ENCODE results near the gene ZNF865. TPM values are rescaled to one million over a fixed set of nuclear protein-coding genes. Genes with fewer than 3 reads are reported as not detected.

ZNF865 gene
- total RNA-seq, 1 experiment from 2014 or later = 5.5 TPM

GRCh38 chr19:55621205-55621672 lies 15.8 kb downstream of the ZNF865 start:
- no TSS peak for BruUV-seq (replicated peaks)
- intact Hi-C loops (cut with micrococcal nuclease) = no loop called here
- H3K36me3 ChIP-seq (ENCODE audit: low read depth, low read length) = no peaks in the 10 kb centered on the region; the same call in 1 of the 2 replicates
- no peaks in the 10 kb centered on the region for H3K27me3 ChIP-seq (ENCODE audit: low read length)
- H3K27ac ChIP-seq (ENCODE audit: low read length) = no peak overlapping the region
- ChIA-PET POLR2A (ENCODE audit: unreplicated experiment) (no interaction called here), CTCF (no interaction called here)
- ATAC-seq (no peak), DNase-seq (no peak)
- peaks cover 8% of the 10 kb centered on the region for H3K79me2 ChIP-seq (ENCODE audit: low read length)
- TF ChIP-seq EZH2phosphoT487 (IDR thresholded peaks at IDR 0.05; ENCODE audit: borderline replicate concordance, low read length) (no peak), CTCF (conservative IDR thresholded peaks at IDR 0.05; ENCODE audit: low read depth, low read length) (no peak), EZH2 (IDR thresholded peaks at IDR 0.05; ENCODE audit: low read length, unreplicated experiment) (no peak)
- H3K9me3 ChIP-seq (ENCODE audit: low read length) = no peaks in the 10 kb centered on the region
- H3K4me3 ChIP-seq (ENCODE audit: low read length) = no peak overlapping the region
- no peak overlapping the region for H3K4me2 ChIP-seq (ENCODE audit: low read length)
- H3K4me1 ChIP-seq (ENCODE audit: insufficient read depth, low read length) = peaks cover 10% of the 10 kb centered on the region
- no peak overlapping the region for H3K9ac ChIP-seq (ENCODE audit: low read length)
- no peaks in the 10 kb centered on the region for H3K9me2 ChIP-seq (replicated peaks; ENCODE audit: low read length)
- H3F3A ChIP-seq (ENCODE audit: low read length, unreplicated experiment) = no peaks in the 10 kb centered on the region
- peaks cover 4% of the 10 kb centered on the region; the same call in 1 of the 2 replicates for H4K20me1 ChIP-seq (ENCODE audit: low read length)
- no peak overlapping the region for H2AFZ ChIP-seq (ENCODE audit: low read length)

- no peaks in the 10 kb centered on the region for H3K36me3 ChIP-seq (ENCODE audit: low read depth, low read length)
- peaks cover 4% of the 10 kb centered on the region; the same call in 1 of the 2 replicates for H4K20me1 ChIP-seq (ENCODE audit: low read length)
- H3K27me3 ChIP-seq (ENCODE audit: low read length) = no peaks in the 10 kb centered on the region
- H3F3A ChIP-seq (ENCODE audit: low read length, unreplicated experiment) = no peaks in the 10 kb centered on the region
- no peaks in the 10 kb centered on the region for H3K9me2 ChIP-seq (replicated peaks; ENCODE audit: low read length)
- no peak for TF ChIP-seq EZH2 (IDR thresholded peaks at IDR 0.05; ENCODE audit: low read length, unreplicated experiment)
- no peak for TF ChIP-seq EZH2phosphoT487 (IDR thresholded peaks at IDR 0.05; ENCODE audit: borderline replicate concordance, low read length)
- no peak for TF ChIP-seq CTCF (conservative IDR thresholded peaks at IDR 0.05; ENCODE audit: low read depth, low read length)
- H3K27ac ChIP-seq (ENCODE audit: low read length) = no peak overlapping the region
- peaks cover 8% of the 10 kb centered on the region for H3K79me2 ChIP-seq (ENCODE audit: low read length)
- CTCF ChIA-PET = no interaction called here
- H3K9ac ChIP-seq (ENCODE audit: low read length) = no peak overlapping the region
- ATAC-seq (no peak), DNase-seq (no peak)
- no TSS peak for BruUV-seq (replicated peaks)
- H3K4me1 ChIP-seq (ENCODE audit: insufficient read depth, low read length) = peaks cover 10% of the 10 kb centered on the region
- intact Hi-C loops (cut with micrococcal nuclease) = no loop called here
- POLR2A ChIA-PET (ENCODE audit: unreplicated experiment) = no interaction called here
- H2AFZ ChIP-seq (ENCODE audit: low read length) = no peak overlapping the region
- H3K9me3 ChIP-seq (ENCODE audit: low read length) = no peaks in the 10 kb centered on the region
- H3K4me3 ChIP-seq (ENCODE audit: low read length) = no peak overlapping the region
- no peak overlapping the region for H3K4me2 ChIP-seq (ENCODE audit: low read length)
Observed at GRCh38 chr19:55621673-55622231, 16.3 kb downstream of the ZNF865 start.

GRCh38 chr19:55622242-55622969 lies 17.0 kb downstream of the ZNF865 start:
- no peak for TF ChIP-seq EZH2 (IDR thresholded peaks at IDR 0.05; ENCODE audit: low read length, unreplicated experiment)
- TF ChIP-seq CTCF (conservative IDR thresholded peaks at IDR 0.05; ENCODE audit: low read depth, low read length) = no peak
- no peak for TF ChIP-seq EZH2phosphoT487 (IDR thresholded peaks at IDR 0.05; ENCODE audit: borderline replicate concordance, low read length)

More at GRCh38 chr19:55622242-55622969, 17.0 kb downstream of the ZNF865 start:
- Histone ChIP-seq H3K4me3 (ENCODE audit: low read length) (no peak overlapping the region), H3K36me3 (ENCODE audit: low read depth, low read length) (no peaks in the 10 kb centered on the region), H3K4me2 (ENCODE audit: low read length) (no peak overlapping the region), H2AFZ (ENCODE audit: low read length) (no peak overlapping the region), H3K9ac (ENCODE audit: low read length) (no peak overlapping the region), H3K4me1 (ENCODE audit: insufficient read depth, low read length) (peaks cover 10% of the 10 kb centered on the region), H3K27me3 (ENCODE audit: low read length) (no peaks in the 10 kb centered on the region), H3K27ac (ENCODE audit: low read length) (no peak overlapping the region), H3K79me2 (ENCODE audit: low read length) (peaks cover 8% of the 10 kb centered on the region), H4K20me1 (ENCODE audit: low read length) (peaks cover 4% of the 10 kb centered on the region; the same call in 1 of the 2 replicates), H3K9me3 (ENCODE audit: low read length) (no peaks in the 10 kb centered on the region), H3F3A (ENCODE audit: low read length, unreplicated experiment) (no peaks in the 10 kb centered on the region), H3K9me2 (replicated peaks; ENCODE audit: low read length) (no peaks in the 10 kb centered on the region)
- CTCF ChIA-PET = interaction anchor here (0.7 kb wide), 1 partner anchor 17 kb away, joined by 3 read pairs; the partner anchor contains the start of gene ZNF865
- POLR2A ChIA-PET (ENCODE audit: unreplicated experiment) = no interaction called here
- DNase-seq = no peak
- ATAC-seq = no peak
- no TSS peak for BruUV-seq (replicated peaks)
- intact Hi-C loops (cut with micrococcal nuclease) = no loop called here

All from PC-3 (cell line).